Mucosa of descending colon (tissue), 3 donors: ENCODE data around the gene TOP1. TPM values are rescaled to one million over a fixed set of nuclear protein-coding genes. Genes with fewer than 3 reads are reported as not detected.

Source experiments
- ATAC-seq: fragments of 200-7000 bp; cut with Tn5 transposase; one replicate; pipeline ENCODE4 v1.9.1; 2020; ENCODE audit warnings: mild to moderate bottlenecking, moderate library complexity
- DNase-seq, 3 donors: peaks; one replicate each; pipeline ENCODE4 v3.0.0-alpha.2; 2020
- H3K36me3 ChIP-seq: fragments of 200-600 bp; one replicate; pipeline ENCODE4 v1.8.0; 2021; ENCODE audit warnings: low read depth, mild to moderate bottlenecking
- H3K4me1 ChIP-seq: fragments of 200-600 bp; one replicate; pipeline ENCODE4 v1.8.0; 2021; ENCODE audit warnings: low read depth, mild to moderate bottlenecking
- H3K4me3 ChIP-seq: fragments of 200-600 bp; one replicate; pipeline ENCODE4 v1.8.0; 2021; ENCODE audit warnings: mild to moderate bottlenecking
- H3K9me3 ChIP-seq: fragments of 200-600 bp; one replicate; pipeline ENCODE4 v1.8.0; 2021; ENCODE audit warnings: mild to moderate bottlenecking
- CTCF ChIP-seq: fragments of 200-600 bp; IDR thresholded peaks from one replicate; pipeline ENCODE4 v1.8.0; 2022; ENCODE audit warnings: antibody characterized with exemption, mild to moderate bottlenecking
- intact Hi-C, 2 donors: fragments of 100-400 bp; cut with DNase I in 1 of 2; cut with micrococcal nuclease in 1 of 2; formaldehyde crosslinking; loops; one replicate each; pipeline versions ENCODE4 v1.11.0 to v1.11.1; 2022; cut with DNase I, micrococcal nuclease
- total RNA-seq, 3 donors: library from RNA; stranded (reverse); fragmentation: NEBNext Ultra II Directional in 2 of 3; extraction: Animal tissue kit (Norgen Biotek cat#: 25700) in 2 of 3; gene quantifications; one replicate each; pipeline versions ENCODE4 v1.2.1 to v1.2.4, GENCODE V29; 2021 to 2023
- donor health status: DM: no; HTN: no; CAD: no; lungs with moderate emphysema.
- donor health status: DM: no; HTN: no; CAD: no.
- donor health status: DM: no; HTN: yes; CAD: no.

Gene TOP1
- total RNA-seq, 3 donors from 2014 or later, result 51.8 to 60.0 (median 57.7) TPM

- Histone ChIP-seq H3K4me1 (peaks cover 39% of the 10 kb centered on the region), H3K9me3 (no peaks in the 10 kb centered on the region), H3K4me3 (no peak overlapping the region), H3K36me3 (no peaks in the 10 kb centered on the region)
- DNase-seq (peak; percentile 84 to 90 (median 89)), ATAC-seq (peak; percentile 53)
- TF ChIP-seq CTCF, result no peak
- intact Hi-C loops, result no loop called here
These were observed 23.3 kb upstream of the TOP1 start for GRCh38 chr20:41005361-41005729.

- peak in 2 of 3 donors; percentile 7 to 60 for DNase-seq
- no peaks in the 10 kb centered on the region for H3K9me3 ChIP-seq
- H3K36me3 ChIP-seq, result no peaks in the 10 kb centered on the region
- no peak overlapping the region for H3K4me3 ChIP-seq
- intact Hi-C loops, result no loop called here
- no peak for ATAC-seq
- no peak for TF ChIP-seq CTCF
- peaks cover 39% of the 10 kb centered on the region for H3K4me1 ChIP-seq
These were observed 22.3 kb upstream of the TOP1 start for GRCh38 chr20:41006126-41006935.

- no peaks in the 10 kb centered on the region for H3K36me3 ChIP-seq
- ATAC-seq (no peak), DNase-seq (no peak)
- no peak overlapping the region for H3K4me3 ChIP-seq
- no peaks in the 10 kb centered on the region for H3K9me3 ChIP-seq
- TF ChIP-seq CTCF, result no peak
- intact Hi-C loops, result no loop called here
- peaks cover 39% of the 10 kb centered on the region for H3K4me1 ChIP-seq
These were observed 21.6 kb upstream of the TOP1 start for GRCh38 chr20:41006936-41007474.

- intact Hi-C loops, result no loop called here
- TF ChIP-seq CTCF, result no peak
- ATAC-seq (no peak), DNase-seq (no peak)
- Histone ChIP-seq H3K9me3 (no peaks in the 10 kb centered on the region), H3K4me1 (peaks cover 35% of the 10 kb centered on the region), H3K36me3 (no peaks in the 10 kb centered on the region), H3K4me3 (no peak overlapping the region)
These were observed 21.1 kb upstream of the TOP1 start for GRCh38 chr20:41007481-41007880.

GRCh38 chr20:41009946-41010345 is 18.7 kb upstream of the TOP1 start:
- Histone ChIP-seq H3K4me3 (no peak overlapping the region), H3K36me3 (no peaks in the 10 kb centered on the region), H3K4me1 (peaks cover 11% of the 10 kb centered on the region), H3K9me3 (no peaks in the 10 kb centered on the region)
- no peak for DNase-seq
- no peak for TF ChIP-seq CTCF
- intact Hi-C loops, result no loop called here
- no peak for ATAC-seq
